ENCODE measurements around the gene POPDC3. TPM values are rescaled to one million over a fixed set of nuclear protein-coding genes. Genes with fewer than 3 reads are reported as not detected.

The POPDC3 gene, protein sequence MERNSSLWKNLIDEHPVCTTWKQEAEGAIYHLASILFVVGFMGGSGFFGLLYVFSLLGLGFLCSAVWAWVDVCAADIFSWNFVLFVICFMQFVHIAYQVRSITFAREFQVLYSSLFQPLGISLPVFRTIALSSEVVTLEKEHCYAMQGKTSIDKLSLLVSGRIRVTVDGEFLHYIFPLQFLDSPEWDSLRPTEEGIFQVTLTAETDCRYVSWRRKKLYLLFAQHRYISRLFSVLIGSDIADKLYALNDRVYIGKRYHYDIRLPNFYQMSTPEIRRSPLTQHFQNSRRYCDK
- total RNA-seq: 1.5 and 3.3 TPM in 2 replicates

DNA sequence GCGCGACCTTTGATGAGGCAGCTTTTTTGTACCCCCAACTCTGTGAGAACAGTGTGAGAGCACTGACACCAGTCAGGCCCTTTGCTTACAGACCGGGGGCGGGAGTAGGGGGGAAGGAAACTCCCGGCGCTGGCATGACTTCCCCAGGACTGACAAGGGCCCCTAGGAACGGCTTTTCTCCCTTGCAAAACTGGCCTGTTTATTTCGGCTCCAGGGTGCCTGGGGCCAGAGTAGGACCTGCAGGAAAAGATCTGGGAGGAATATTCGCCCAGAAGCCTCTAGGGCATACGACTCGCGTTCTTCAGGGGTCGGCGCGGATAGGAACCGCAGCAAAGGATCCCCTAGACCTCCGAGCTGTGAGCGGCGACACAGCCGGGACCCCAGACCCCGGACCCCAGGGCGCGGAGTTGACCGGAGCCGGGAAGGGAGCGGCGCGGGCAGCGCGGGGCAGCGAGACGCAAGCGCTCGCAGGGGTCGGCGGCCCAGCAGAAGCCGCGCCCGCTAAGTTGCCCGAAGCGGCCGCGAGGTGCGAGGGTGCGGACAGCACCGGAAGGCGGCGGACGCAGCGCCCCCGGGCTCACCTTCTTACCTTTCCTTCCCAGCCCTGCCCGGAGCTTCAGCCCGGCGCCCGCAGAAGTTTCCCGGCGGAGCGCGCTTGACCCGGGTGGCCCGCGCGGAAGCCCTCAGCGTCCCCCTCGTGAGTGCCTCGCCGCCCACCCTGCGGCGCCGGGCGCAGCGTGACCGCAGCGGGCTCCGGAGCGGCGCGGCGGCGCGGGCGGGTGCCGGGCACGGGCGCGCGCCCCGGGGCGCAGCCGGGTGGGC, at the start of gene POPDC3:
TSS of gene POPDC3 (minus strand) at position 771 of the 822 bp plus-strand sequence. CDS start 18,105 bp downstream, outside the sequence.

Other genes with a start within 250 kb of the POPDC3 start
- not detected in 2 replicates for gene LIN28B, start 222.9 kb downstream of the POPDC3 start, total RNA-seq
- gene PREP, start 223.1 kb upstream of the POPDC3 start, total RNA-seq: 30.9 and 42.2 TPM in 2 replicates